Esophagus squamous epithelium (tissue), 5 donors: Measurements from ENCODE around the gene SLC29A2. TPM values are rescaled to one million over a fixed set of nuclear protein-coding genes. Genes with fewer than 3 reads are reported as not detected.

ENCODE experiments used
- DNase-seq: peaks from one replicate; lab custom pipeline; 2025; lab: John Stamatoyannopoulos, UW
- H3K27ac ChIP-seq, 4 donors: fragments of 200-600 bp; sonication (generic); one replicate each; pipeline ENCODE4 v1.5.1; 2016 to 2019; ENCODE audit warnings: mild to moderate bottlenecking in 1 of 4
- H3K27me3 ChIP-seq, 4 donors: fragments of 200-600 bp; sonication (generic); 1 replicate in 3 of 4; 2 replicates in 1 of 4; pipeline versions ENCODE4 v1.5.1 to v1.6.0; 2017 to 2021; ENCODE audit warnings: antibody characterized with exemption in 1 of 4
- H3K36me3 ChIP-seq, 3 donors: fragments of 200-600 bp; sonication (generic); one replicate each; pipeline ENCODE4 v1.5.1; 2016 to 2019
- H3K4me1 ChIP-seq, 3 donors: fragments of 200-600 bp; sonication (generic); one replicate each; pipeline ENCODE4 v1.5.1; 2017 to 2019
- H3K4me3 ChIP-seq, 4 donors: fragments of 200-600 bp; sonication (generic); 1 replicate in 3 of 4; 2 replicates in 1 of 4; pipeline ENCODE4 v1.5.1; 2016 to 2019; ENCODE audit warnings: mild to moderate bottlenecking in 2 of 4, moderate library complexity in 1 of 4
- H3K9me3 ChIP-seq, 3 donors: fragments of 200-600 bp; sonication (generic); one replicate each; pipeline ENCODE4 v1.5.1; 2016 to 2019
- CTCF ChIP-seq, 6 experiments: fragments of 450-650 bp in 4 of 6; fragments of 200-600 bp in 2 of 6; sonication (generic) in 2 of 6; IDR thresholded peaks; one replicate each; pipeline ENCODE4 v1.5.1; 2016 to 2019; ENCODE audit warnings: antibody characterized with exemption in 6 of 6, mild to moderate bottlenecking in 4 of 6, moderate library complexity in 4 of 6
- POLR2A ChIP-seq, 4 donors: fragments of 450-650 bp; IDR thresholded peaks; one replicate each; pipeline ENCODE4 v1.6.1; 2017; ENCODE audit warnings: antibody characterized with exemption in 4 of 4, mild to moderate bottlenecking in 4 of 4, moderate library complexity in 3 of 4
- WGBS, 2 donors: methylation state at CpG; one replicate each; pipeline ENCODE4 v1.1.5; 2018; 5-methylcytosine and 5-hydroxymethylcytosine counted together
- intact Hi-C: fragments of 100-400 bp; cut with DNase I; formaldehyde crosslinking; loops from one replicate; pipeline ENCODE4 v1.15.0; 2022
- total RNA-seq, 4 donors: library from RNA; depleted of rRNA; stranded (reverse); fragments of >200 nt; gene quantifications; one replicate each; pipeline ENCODE4 v1.1.0, GENCODE V29; 2016
- donor health status: DM: yes; HTN: yes; CAD: no.

SLC29A2 gene
- total RNA-seq, 4 donors from 2014 or later, result 2.9 to 5.5 (median 4.8) TPM

- Histone ChIP-seq H3K4me3 (peak overlapping the region; percentile 14 to 60 (median 40)), H3K27ac (peak overlapping the region; percentile 39 to 78 (median 73)), H3K9me3 (no peaks in the 10 kb centered on the region), H3K36me3 (no peaks in the 10 kb centered on the region), H3K27me3 (peaks cover 0 to 76% (median 0%) of the 10 kb centered on the region in 4 donors), H3K4me1 (peaks cover 6 to 15% (median 7%) of the 10 kb centered on the region in 3 donors)
- intact Hi-C loops, result no loop called here
- TF ChIP-seq POLR2A (IDR thresholded peaks at IDR 0.05) (peak in 1 of 4 donors; percentile 19), CTCF (IDR thresholded peaks at IDR 0.05) (peak; percentile 99 to 100 (median 100))
- 0% methylated on average over 8 to 19 of the region's 63 CpGs for WGBS, 2 donors
- DNase-seq, result no peak
These were observed 37.1 kb upstream of the SLC29A2 start for GRCh38 chr11:66408488-66409214.

DNA sequence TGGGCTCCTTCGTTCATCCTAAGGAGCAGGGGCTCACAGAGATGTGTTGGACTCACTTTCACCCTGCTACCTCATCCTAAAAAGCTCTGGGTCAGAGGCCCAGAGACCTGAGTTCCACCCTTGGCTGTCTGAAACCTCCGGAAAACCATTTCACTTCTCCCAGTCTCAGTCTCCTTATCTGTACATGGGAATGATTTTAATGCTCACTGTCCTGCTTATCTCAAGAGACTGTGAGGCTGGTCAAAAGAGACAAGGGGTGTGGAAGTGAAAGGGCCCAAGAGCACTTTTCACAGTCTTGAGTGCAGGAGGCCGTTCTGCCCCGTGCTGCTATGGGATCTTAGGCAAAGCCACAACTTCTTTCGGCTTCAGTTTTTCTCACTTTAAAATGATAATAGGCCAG is 36.1 kb upstream of the SLC29A2 start:
- WGBS, 2 donors, result 59 to 60% methylated on average over 4 to 5 of the region's 5 CpGs
- H3K4me3 ChIP-seq, result no peak overlapping the region
- intact Hi-C loops, result no loop called here
- H3K4me1 ChIP-seq, result peaks cover 6 to 15% (median 7%) of the 10 kb centered on the region in 3 donors
- DNase-seq, result no peak
- peaks cover 0 to 76% (median 0%) of the 10 kb centered on the region in 4 donors for H3K27me3 ChIP-seq
- no peaks in the 10 kb centered on the region for H3K9me3 ChIP-seq
- H3K36me3 ChIP-seq, result no peaks in the 10 kb centered on the region
- TF ChIP-seq CTCF (IDR thresholded peaks at IDR 0.05) (no peak), POLR2A (IDR thresholded peaks at IDR 0.05) (no peak)
- H3K27ac ChIP-seq, result no peak overlapping the region

DNA sequence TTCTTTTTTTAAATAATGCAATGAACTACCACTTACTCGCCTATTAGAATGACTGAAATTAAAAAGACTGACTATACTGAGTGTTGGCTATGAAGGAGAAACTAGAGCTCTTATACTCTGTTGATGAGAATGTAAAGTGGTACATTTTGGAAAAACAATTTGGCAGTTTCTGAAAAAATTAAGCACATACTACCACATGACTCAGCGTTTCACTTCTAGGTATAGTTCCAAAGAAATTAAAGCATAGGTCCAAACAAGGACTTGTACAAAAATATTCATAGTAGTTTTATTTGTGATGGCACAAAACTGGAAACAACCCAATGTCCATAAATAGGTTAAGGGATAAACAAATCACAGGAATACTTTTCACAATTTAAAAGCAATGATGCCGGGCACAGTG is 22.4 kb upstream of the SLC29A2 start:
- H3K36me3 ChIP-seq, result no peaks in the 10 kb centered on the region
- H3K27me3 ChIP-seq, result peaks cover 0 to 17% (median 0%) of the 10 kb centered on the region in 4 donors
- peaks cover 0 to under 1% (median 0%) of the 10 kb centered on the region in 3 donors for H3K4me1 ChIP-seq
- no peaks in the 10 kb centered on the region for H3K9me3 ChIP-seq
- H3K27ac ChIP-seq, result no peak overlapping the region
- intact Hi-C loops, result no loop called here
- DNase-seq, result no peak
- TF ChIP-seq CTCF (IDR thresholded peaks at IDR 0.05), result no peak
- no peak for TF ChIP-seq POLR2A (IDR thresholded peaks at IDR 0.05)
- no peak overlapping the region for H3K4me3 ChIP-seq
- 53 to 63% methylated on average over 3 of the region's 3 CpGs for WGBS, 2 donors

GRCh38 chr11:66391322-66391721 is 19.8 kb upstream of the SLC29A2 start:
- 72 to 73% methylated on average over 6 of the region's 6 CpGs for WGBS, 2 donors
- Histone ChIP-seq H3K27ac (no peak overlapping the region), H3K36me3 (no peaks in the 10 kb centered on the region), H3K4me1 (peaks cover 0 to 7% (median 4%) of the 10 kb centered on the region in 3 donors), H3K9me3 (no peaks in the 10 kb centered on the region), H3K4me3 (no peak overlapping the region), H3K27me3 (peaks cover 0 to 17% (median 0%) of the 10 kb centered on the region in 4 donors)
- TF ChIP-seq POLR2A (IDR thresholded peaks at IDR 0.05) (no peak), CTCF (IDR thresholded peaks at IDR 0.05) (no peak)
- DNase-seq, result no peak
- intact Hi-C loops, result no loop called here

DNA sequence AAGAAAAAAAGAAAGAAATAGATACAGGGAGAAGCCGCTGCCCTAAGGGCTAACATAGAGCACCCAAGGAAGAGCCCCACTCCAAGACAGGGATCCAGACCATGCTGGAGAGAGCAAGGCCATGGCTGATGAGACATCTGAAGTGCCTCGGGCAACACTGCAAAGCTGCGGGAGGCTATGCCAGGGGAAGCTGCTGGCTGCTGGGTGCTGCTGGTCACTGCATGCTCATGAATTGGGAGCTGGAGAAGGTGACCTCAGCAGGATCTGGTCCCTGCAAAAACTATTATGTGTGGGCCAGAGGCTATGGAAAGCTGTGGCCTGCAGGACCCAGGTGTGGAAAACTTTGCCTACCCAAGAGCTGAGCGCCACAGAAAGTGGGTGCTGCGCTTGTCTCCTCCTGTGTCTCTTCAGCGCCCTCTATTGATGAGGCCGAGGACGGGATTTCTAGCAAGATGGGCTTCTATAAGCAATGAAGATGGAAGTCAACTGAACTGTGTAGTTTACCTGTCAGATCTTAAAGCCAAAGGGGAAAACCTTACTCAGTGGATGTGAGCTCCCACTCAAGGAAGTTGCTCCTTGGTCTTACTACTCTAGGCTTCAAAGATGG is 17.3 kb upstream of the SLC29A2 start:
- intact Hi-C loops, result no loop called here
- 21 to 23% methylated on average over 7 to 8 of the region's 8 CpGs for whole genome bisulfite sequencing, 2 donors
- Histone ChIP-seq H3K4me3 (no peak overlapping the region), H3K4me1 (peaks cover 0 to 15% (median 8%) of the 10 kb centered on the region in 3 donors), H3K36me3 (no peaks in the 10 kb centered on the region), H3K27ac (no peak overlapping the region), H3K27me3 (peaks cover 0 to 21% (median 0%) of the 10 kb centered on the region in 4 donors), H3K9me3 (no peaks in the 10 kb centered on the region)
- TF ChIP-seq CTCF (IDR thresholded peaks at IDR 0.05) (peak; percentile 56 to 79 (median 69)), POLR2A (IDR thresholded peaks at IDR 0.05) (no peak)
- DNase-seq, result no peak
